ENCODE measurements around the gene ACADS.

Gene ACADS

GRCh38 chr12:120733574-120733973 is 7.9 kb downstream of the ACADS start:
- no peak for DNase-seq

DNA sequence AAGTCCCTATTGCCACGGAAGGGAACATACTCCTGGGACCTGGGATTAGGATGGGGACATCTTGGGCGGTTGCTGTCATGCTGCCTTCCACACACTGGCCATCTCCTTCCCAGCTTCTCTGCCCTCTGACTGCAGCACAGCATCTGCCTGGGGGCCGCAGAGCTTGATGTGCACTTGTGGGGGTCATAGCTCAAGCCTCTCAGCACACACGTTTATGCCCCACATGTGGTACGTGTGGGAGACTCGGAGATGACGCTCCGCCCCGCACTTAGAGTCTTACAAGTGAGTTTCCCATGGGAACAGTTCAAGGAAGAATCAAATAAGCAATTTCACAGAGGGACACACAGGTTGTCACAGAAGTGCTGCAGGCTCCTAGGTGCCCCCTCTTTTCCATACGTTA is 8.6 kb downstream of the ACADS start:
- no peak for DNase-seq

- no peak for DNase-seq
Measured at GRCh38 chr12:120735181-120735580, 9.6 kb downstream of the ACADS start.

DNA sequence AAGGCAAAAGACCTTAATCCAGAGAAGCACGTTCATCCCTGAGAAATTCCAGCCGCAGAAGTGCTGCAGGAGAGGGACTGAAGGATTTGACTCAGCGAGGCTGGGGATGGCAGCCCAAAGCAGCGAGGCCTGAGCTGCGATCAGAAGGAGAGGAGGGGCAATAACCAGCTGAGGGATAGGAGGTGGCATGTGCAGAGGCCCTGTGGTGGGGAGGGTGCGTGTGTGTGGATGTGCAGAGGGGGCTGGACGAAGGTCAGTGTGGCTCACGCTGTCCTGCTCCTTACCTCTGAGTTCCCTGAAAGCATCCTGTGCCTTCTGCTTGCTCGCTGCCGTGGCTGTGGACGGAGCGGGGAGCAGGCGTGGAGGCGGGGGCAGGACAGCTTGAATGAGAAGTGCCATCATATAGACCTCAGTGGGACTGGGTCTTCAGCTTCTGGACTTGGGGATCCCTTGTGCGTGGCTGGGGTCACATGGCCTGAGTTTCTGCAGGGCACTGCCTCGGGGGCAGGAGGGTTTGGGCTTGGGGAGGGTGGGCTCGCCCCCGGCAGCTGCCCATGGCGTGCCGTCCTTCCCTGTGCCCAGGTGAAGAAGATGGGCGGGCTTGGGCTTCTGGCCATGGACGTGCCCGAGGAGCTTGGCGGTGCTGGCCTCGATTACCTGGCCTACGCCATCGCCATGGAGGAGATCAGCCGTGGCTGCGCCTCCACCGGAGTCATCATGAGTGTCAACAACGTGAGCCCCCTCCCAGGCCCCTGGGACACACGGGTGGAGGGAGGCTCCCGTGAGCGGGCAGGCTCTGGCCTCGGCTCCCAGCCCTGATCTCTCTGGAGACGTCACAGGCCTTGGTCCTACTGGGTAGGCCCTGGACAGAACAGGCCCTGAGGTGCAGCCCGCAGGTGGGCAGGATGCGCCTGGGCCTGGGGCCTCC is 11.0 kb downstream of the ACADS start:
- no peak for DNase-seq

DNA sequence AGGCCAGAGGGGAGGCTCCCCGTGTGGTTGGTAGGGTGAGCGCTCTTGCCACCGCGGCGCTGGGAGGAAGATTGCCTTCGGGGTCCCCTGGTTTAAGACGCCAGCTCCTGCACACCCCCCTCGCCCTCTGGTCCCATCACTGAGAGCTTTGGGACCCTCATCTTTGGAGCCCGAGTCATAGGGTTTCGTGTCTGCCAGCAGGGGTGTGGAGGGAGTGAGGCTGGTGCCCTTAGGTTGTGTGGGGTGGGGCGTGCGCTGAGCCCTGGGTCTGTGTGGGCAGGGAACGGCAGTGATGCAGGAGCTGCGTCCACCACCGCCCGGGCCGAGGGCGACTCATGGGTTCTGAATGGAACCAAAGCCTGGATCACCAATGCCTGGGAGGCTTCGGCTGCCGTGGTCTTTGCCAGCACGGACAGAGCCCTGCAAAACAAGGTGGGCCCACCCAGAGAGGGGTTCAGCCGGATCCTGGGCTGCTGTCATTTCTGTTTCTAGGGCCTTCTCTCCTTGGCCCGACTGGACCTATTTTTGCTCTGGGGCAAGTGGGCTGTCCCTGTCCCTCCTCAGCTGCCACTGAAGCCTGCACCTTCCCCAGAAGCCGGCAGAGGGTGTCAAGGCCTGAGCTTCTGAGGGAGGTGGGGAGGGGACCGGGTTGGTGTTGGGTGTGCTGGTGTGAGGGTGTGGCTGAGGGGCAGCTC is 12.1 kb downstream of the ACADS start:
- no peak for DNase-seq

GRCh38 chr12:120738252-120739030 is 12.8 kb downstream of the ACADS start:
- DNase-seq: no peak

GRCh38 chr12:120739031-120739762 is 13.6 kb downstream of the ACADS start:
- DNase-seq: no peak

GRCh38 chr12:120739821-120740613 is 14.4 kb downstream of the ACADS start:
- DNase-seq: no peak

GRCh38 chr12:120740871-120741270 is 15.2 kb downstream of the ACADS start:
- DNase-seq: no peak

DNA sequence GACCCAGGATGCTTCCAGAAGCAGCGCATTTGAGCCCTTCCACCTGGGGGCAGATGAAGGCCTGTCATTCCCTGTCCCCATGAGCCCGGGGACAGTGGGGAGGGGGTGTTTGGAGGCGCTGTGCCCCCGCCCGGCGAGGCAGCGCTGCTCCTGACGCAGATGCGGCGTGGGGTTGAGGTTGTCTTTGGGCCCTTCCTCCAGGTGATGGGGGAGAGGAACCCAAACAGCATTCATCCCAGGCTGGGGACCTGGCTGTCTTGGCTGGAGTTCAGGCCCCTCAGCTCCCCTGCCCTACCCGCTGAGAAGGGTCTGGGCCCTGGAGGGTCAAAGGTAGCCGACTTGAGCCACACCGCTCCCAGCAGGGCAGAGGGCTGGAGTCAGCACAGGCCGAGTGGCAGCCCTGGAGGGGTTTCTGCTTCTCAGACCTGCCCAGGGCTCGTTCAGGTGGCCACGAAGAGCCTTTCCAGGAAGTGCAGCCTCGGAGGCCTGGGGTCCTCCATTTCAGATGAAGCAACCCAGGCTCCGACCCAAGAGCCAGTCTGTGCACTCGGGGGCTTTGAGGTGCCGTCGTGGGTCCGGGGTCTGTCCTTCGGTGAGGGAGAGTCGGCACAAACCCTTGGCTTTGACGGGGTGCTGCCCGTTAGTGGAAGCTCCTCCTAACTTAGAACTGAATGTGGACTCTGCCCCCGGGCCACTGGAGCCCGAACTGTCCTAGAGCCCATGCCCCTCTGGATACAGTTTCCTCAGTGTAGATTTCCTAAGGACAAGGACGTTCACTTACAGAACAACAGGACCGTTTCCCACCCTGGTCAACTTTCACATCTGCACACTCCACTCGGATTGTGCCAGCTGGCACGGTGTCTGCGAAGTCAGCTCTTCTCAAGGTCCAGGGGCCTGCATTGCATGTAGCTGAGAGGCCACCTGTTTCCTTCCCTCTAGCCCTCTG is 16.1 kb downstream of the ACADS start:
- no peak for DNase-seq

GRCh38 chr12:120744922-120745493 is 19.4 kb downstream of the ACADS start:
- DNase-seq: no peak

- DNase-seq: no peak
Measured at GRCh38 chr12:120748242-120748641, 22.6 kb downstream of the ACADS start.

- no peak for DNase-seq
Measured at GRCh38 chr12:120749256-120749655, 23.6 kb downstream of the ACADS start.

DNA sequence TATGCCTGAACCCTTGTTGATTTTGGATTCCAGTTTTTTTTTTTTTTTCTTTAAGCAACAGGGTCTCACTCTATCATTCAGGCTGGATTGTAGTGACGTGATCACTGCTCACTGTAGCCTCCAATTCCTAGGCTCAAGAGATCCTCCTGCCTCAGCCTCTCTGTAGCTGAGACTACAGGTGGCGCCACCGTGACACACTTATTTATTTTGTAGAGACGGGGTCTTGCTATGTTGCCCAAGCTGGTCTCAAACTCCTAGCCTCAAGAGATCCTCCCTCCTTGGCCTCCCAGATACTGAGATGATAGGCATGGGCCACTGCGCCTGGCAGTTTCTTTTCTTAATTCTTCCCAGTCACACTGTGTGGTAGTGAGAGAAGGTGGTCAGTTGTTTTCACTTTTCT is 25.2 kb downstream of the ACADS start:
- no peak for DNase-seq

- DNase-seq: no peak
Measured at GRCh38 chr12:120751389-120751788, 25.8 kb downstream of the ACADS start.

- DNase-seq: no peak
Measured at GRCh38 chr12:120754792-120755191, 29.2 kb downstream of the ACADS start.

GRCh38 chr12:120755269-120755668 is 29.6 kb downstream of the ACADS start:
- DNase-seq: no peak

DNA sequence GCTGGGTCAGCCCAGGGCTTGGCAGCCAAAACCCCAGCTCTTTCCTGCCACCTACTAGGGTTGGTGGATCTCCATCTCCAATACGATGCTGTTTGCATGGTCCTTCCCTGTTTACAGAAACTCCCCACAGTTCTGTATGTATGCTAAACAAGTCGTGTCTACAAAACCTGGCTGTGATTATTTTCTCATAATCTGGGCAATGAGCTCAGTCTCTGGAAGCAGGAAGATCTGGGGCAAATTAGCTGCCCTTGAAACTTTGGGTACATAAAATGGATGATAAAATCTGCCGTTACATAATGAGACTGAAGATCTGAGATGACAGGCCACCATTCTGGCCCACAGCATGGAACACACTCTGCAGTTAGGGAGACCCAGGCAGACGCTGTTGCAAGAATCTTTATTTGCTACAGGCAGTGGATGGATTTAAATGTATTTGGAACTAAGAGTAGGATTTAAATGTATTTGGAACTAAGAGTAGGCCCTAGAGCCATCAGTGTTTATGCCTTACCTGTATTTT is 31.7 kb downstream of the ACADS start:
- DNase-seq: no peak

- DNase-seq: no peak
Measured at GRCh38 chr12:120757949-120758348, 32.3 kb downstream of the ACADS start.

All from CD4-positive, alpha-beta T cell treated with Interferon alpha-2 for 1 hour (primary cell).